Adrenal gland (tissue), 12 donors: Measurements from ENCODE around the gene THADA. TPM values are rescaled to one million over a fixed set of nuclear protein-coding genes. Genes with fewer than 3 reads are reported as not detected.
"Not testable (repeated sequence)": the region's sequence is repeated elsewhere in the genome, so short reads cannot be mapped to it uniquely, and the experiment has no call there.

ENCODE experiments used
- DNase-seq, 7 donors: peaks; one replicate each; pipeline ENCODE4 v3.0.0-alpha.2; 2019 to 2020
- H3K27ac ChIP-seq, 5 donors: fragments of 200-600 bp; sonication (generic) in 4 of 5; 1 replicate in 3 of 5; 2 replicates in 2 of 5; pipeline versions ENCODE4 v1.5.1 to v1.8.0; 2016 to 2020; ENCODE audit warnings: mild to moderate bottlenecking in 1 of 5
- H3K27me3 ChIP-seq: fragments of 200-600 bp; 2 replicates; pipeline ENCODE4 v1.8.0; 2021
- H3K36me3 ChIP-seq, 2 donors: fragments of 200-600 bp; replicated peaks in 1 of 2; 1 replicate in 1 of 2; 2 replicates in 1 of 2; pipeline versions ENCODE4 v1.5.1 to v1.8.0; 2018 to 2022
- H3K4me1 ChIP-seq, 2 donors: fragments of 200-600 bp; replicated peaks in 1 of 2; 1 replicate in 1 of 2; 2 replicates in 1 of 2; pipeline versions ENCODE4 v1.5.1 to v1.8.0; 2018 to 2021
- H3K4me3 ChIP-seq, 4 donors: fragments of 200-600 bp; sonication (generic) in 3 of 4; one replicate each; pipeline ENCODE4 v1.5.1; 2016 to 2018
- H3K9me3 ChIP-seq, 3 donors: fragments of 200-600 bp; sonication (generic) in 1 of 3; replicated peaks in 1 of 3; 1 replicate in 2 of 3; 2 replicates in 1 of 3; pipeline versions ENCODE4 v1.5.1 to v1.8.0; 2016 to 2021
- CTCF ChIP-seq, 6 experiments: fragments of 450-650 bp in 4 of 6; fragments of 200-600 bp in 2 of 6; sonication (generic) in 1 of 6; IDR thresholded peaks; 1 replicate in 5 of 6; 2 replicates in 1 of 6; pipeline versions ENCODE4 v1.5.1 to v1.8.0; 2016 to 2021; ENCODE audit warnings: antibody characterized with exemption in 6 of 6, mild to moderate bottlenecking in 2 of 6, moderate library complexity in 1 of 6
- POLR2A ChIP-seq, 2 donors: fragments of 450-650 bp; IDR thresholded peaks; one replicate each; pipeline ENCODE4 v1.6.1; 2017; ENCODE audit warnings: antibody characterized with exemption in 2 of 2, mild to moderate bottlenecking in 2 of 2, moderate library complexity in 1 of 2
- WGBS, 4 donors: extraction: QIAGEN DNeasy Blood & Tissue Kit in 2 of 4; methylation state at CpG; one replicate each; pipeline versions ENCODE4 v1.1.5 to v1.1.7; 2013 to 2017; 5-methylcytosine and 5-hydroxymethylcytosine counted together
- intact Hi-C, 2 donors: fragments of 100-400 bp; cut with DNase I; formaldehyde crosslinking; loops; one replicate each; pipeline versions ENCODE4 v1.14.1 to v1.15.0; 2022 to 2023
- polyA plus RNA-seq, 3 donors: library from polyadenylated mRNA; stranded (reverse); fragments of 200-250 nt in 2 of 3; fragments of 350-450 nt in 1 of 3; fragmentation: Illumina TruSeq in 1 of 3; extraction: RNeasy Lipid Tissue Mini Kit (QIAGEN cat#74804) in 1 of 3; gene quantifications; one replicate each; pipeline ENCODE4 v1.2.3, GENCODE V29; 2013 to 2014
- total RNA-seq, 9 donors: library from RNA; depleted of rRNA in 4 of 9; stranded (reverse); fragments of >200 nt in 4 of 9; fragments of 120-200 nt in 1 of 9; fragmentation: NEBNext Ultra II Directional in 1 of 9; extraction: Animal tissue kit (Norgen Biotek cat#: 25700) in 1 of 9; gene quantifications; one replicate each; pipeline versions ENCODE4 v1.1.0 to v1.2.4, GENCODE V29; 2013 to 2023
- donor health status: healthy with polysubstance abuse.
- donor health status: Bipolar disorder and iron deficiency.
- donor health status: DM: yes; HTN: yes; CAD: no.
- donor health status: DM: no; HTN: no; CAD: no.
- donor health status: DM: no; HTN: no; CAD: no.
- donor health status: DM: yes; HTN: yes; CAD: no.

The THADA gene
- total and polyA plus RNA-seq, 12 donors, result 14.1 to 38.4 (median 25.4) TPM

- WGBS, 4 donors, result 91 to 98% (median 96%) methylated on average over 1 of the region's 1 CpG
- no peak for DNase-seq
- TF ChIP-seq CTCF (IDR thresholded peaks at IDR 0.05), result no peak
- TF ChIP-seq POLR2A (IDR thresholded peaks at IDR 0.05), result no peak
- intact Hi-C loops, result no loop called here
- Histone ChIP-seq H3K27me3 (no peaks in the 10 kb centered on the region), H3K9me3 (peaks cover 0 to 9% (median 0%) of the 10 kb centered on the region in 3 donors), H3K36me3 (no peaks in the 10 kb centered on the region), H3K27ac (no peak overlapping the region), H3K4me1 (peaks cover 0 to 7% of the 10 kb centered on the region in 2 donors), H3K4me3 (no peak overlapping the region)
Observed at GRCh38 chr2:43448822-43449110, 147.1 kb downstream of the THADA start.

- Histone ChIP-seq H3K9me3 (peaks cover 0 to 9% (median 0%) of the 10 kb centered on the region in 3 donors), H3K36me3 (no peaks in the 10 kb centered on the region), H3K27ac (no peak overlapping the region), H3K27me3 (no peaks in the 10 kb centered on the region), H3K4me3 (no peak overlapping the region), H3K4me1 (peaks cover 0 to 2% of the 10 kb centered on the region in 2 donors)
- 98 to 100% (median 99%) methylated on average over 5 of the region's 5 CpGs for WGBS, 4 donors
- TF ChIP-seq CTCF (IDR thresholded peaks at IDR 0.05) (no peak), POLR2A (IDR thresholded peaks at IDR 0.05) (no peak)
- DNase-seq, result no peak
- intact Hi-C loops, result no loop called here
Observed at GRCh38 chr2:43448011-43448821, 147.6 kb downstream of the THADA start.

DNA sequence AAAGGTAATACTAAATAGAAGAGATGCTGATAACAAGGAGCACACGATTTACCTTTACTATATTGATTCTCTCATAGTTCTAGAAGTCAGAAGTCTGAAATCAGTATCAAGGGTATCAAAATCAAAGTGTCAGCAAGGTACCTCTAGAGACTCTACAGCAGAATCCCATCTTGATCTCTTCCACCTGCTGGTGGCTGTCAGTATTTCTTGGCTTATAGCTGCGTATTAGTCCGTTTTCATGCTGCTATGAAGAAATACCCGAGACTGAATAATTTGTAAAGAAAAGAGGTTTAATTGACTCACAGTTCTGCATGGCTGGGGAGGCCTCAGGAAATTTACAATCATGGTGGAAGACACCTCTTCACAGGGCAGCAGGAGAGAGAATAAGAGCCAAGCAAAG is 149.1 kb downstream of the THADA start:
- H3K36me3 ChIP-seq, intact Hi-C loops, H3K4me1 ChIP-seq, H3K27ac ChIP-seq, H3K9me3 ChIP-seq, H3K4me3 ChIP-seq, H3K27me3 ChIP-seq, DNase-seq: not testable (repeated sequence)
- WGBS, 4 donors, result 91 to 96% (median 95%) methylated on average over 4 of the region's 4 CpGs

DNA sequence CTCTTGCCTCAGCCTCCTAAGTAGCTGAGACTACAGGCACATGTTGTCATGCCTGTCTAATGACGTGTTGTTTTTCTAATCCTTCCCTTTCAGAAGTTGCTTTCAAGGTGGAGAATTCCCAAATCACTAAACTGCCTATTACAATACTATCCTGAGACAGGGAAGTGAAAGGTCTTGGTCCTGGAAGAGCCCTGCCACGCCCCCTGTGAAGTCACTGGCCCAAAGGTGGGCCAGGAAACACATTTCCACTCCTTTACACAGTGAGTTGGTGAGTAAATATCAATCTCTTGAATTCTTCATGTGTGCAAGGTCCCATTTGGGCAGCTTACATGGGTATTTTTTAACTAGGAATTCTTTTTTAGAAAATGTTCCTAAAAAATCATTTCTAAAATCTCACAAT is 150.1 kb downstream of the THADA start:
- Histone ChIP-seq H3K27ac (no peak overlapping the region), H3K9me3 (peaks cover 0 to 7% (median 0%) of the 10 kb centered on the region in 3 donors), H3K27me3 (no peaks in the 10 kb centered on the region), H3K36me3 (no peaks in the 10 kb centered on the region), H3K4me3 (no peak overlapping the region), H3K4me1 (no peaks in the 10 kb centered on the region)
- intact Hi-C loops, result no loop called here
- no peak for DNase-seq
- 97 to 100% (median 98%) methylated on average over 2 of the region's 2 CpGs for WGBS, 4 donors
- TF ChIP-seq POLR2A (IDR thresholded peaks at IDR 0.05), result no peak

DNA sequence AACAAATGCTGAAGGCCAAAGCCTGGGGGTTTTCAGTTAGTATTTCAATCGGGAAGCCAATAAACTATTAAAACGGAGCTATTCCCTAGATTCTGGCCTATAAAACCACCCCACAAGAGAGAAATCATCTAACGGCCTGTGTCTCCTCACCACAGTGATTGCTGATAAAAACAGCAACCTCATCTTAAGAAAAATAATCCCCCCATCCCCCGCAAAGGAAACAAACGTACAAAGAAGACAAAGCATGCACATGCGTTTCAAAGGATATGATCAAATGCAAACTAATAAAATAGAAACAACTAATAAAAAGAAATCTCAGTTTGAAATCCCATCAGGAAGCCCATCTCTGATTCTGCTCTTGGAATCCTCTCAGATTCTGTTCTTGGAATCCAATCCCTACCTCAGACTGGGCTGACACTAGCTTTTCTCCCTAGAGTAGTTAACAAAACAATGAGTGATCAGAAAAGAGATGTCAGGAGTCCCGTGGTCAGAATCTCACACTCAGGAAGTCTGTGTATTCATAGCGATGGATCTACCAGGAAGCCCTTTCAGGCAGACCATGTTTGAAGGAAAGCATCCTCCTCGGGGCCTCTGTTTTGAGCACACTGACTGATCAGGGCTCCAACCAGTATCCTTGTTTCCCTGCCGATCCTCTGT is 150.7 kb downstream of the THADA start:
- Histone ChIP-seq H3K36me3 (no peaks in the 10 kb centered on the region), H3K9me3 (peaks cover 0 to under 1% (median 0%) of the 10 kb centered on the region in 3 donors), H3K4me1 (no peaks in the 10 kb centered on the region), H3K27ac (no peak overlapping the region), H3K4me3 (no peak overlapping the region), H3K27me3 (no peaks in the 10 kb centered on the region)
- no peak for TF ChIP-seq CTCF (IDR thresholded peaks at IDR 0.05)
- TF ChIP-seq POLR2A (IDR thresholded peaks at IDR 0.05), result no peak
- WGBS, 4 donors, result 76 to 89% (median 80%) methylated on average over 10 of the region's 10 CpGs
- DNase-seq, result no peak
- intact Hi-C loops, result no loop called here
